Heart left ventricle (tissue), 16 donors: Measurements from ENCODE around the gene MN1. TPM values are rescaled to one million over a fixed set of nuclear protein-coding genes. Genes with fewer than 3 reads are reported as not detected.
"Not testable (repeated sequence)": the region's sequence is repeated elsewhere in the genome, so short reads cannot be mapped to it uniquely, and the experiment has no call there.

Source experiments
- ATAC-seq, 4 donors: fragments of 200-7000 bp; cut with Tn5 transposase; one replicate each; pipeline ENCODE4 v1.9.1; 2020 to 2022; ENCODE audit warnings: moderate library complexity in 4 of 4, mild to moderate bottlenecking in 3 of 4, moderate number of reproducible peaks in 1 of 4
- DNase-seq, 5 donors: peaks; one replicate each; pipeline ENCODE4 v3.0.0-alpha.2; 2020
- H3K27ac ChIP-seq, 12 donors: fragments of 200-600 bp; sonication (generic) in 4 of 12; one replicate each; pipeline versions ENCODE4 v1.5.0 to v1.8.0; 2016 to 2022; ENCODE audit warnings: mild to moderate bottlenecking in 2 of 12
- H3K27me3 ChIP-seq, 9 donors: fragments of 200-600 bp; sonication (generic) in 2 of 9; one replicate each; pipeline versions ENCODE4 v1.5.1 to v1.8.0; 2016 to 2022; ENCODE audit warnings: mild to moderate bottlenecking in 3 of 9
- H3K36me3 ChIP-seq, 9 donors: fragments of 200-600 bp; sonication (generic) in 2 of 9; one replicate each; pipeline versions ENCODE4 v1.5.0 to v1.8.0; 2018 to 2022; ENCODE audit warnings: mild to moderate bottlenecking in 2 of 9
- H3K4me1 ChIP-seq, 12 donors: fragments of 200-600 bp; sonication (generic) in 4 of 12; one replicate each; pipeline versions ENCODE4 v1.5.0 to v1.8.0; 2016 to 2022; ENCODE audit warnings: mild to moderate bottlenecking in 3 of 12
- H3K4me3 ChIP-seq, 12 donors: fragments of 200-600 bp; sonication (generic) in 4 of 12; one replicate each; pipeline versions ENCODE4 v1.5.0 to v1.8.0; 2017 to 2022; ENCODE audit warnings: mild to moderate bottlenecking in 9 of 12, moderate library complexity in 4 of 12
- H3K9me3 ChIP-seq, 12 donors: fragments of 200-600 bp; sonication (generic) in 4 of 12; one replicate each; pipeline versions ENCODE4 v1.5.0 to v1.8.0; 2016 to 2022; ENCODE audit warnings: mild to moderate bottlenecking in 1 of 12
- CTCF ChIP-seq, 12 donors: fragments of 200-600 bp; sonication (generic) in 4 of 12; IDR thresholded peaks; one replicate each; pipeline versions ENCODE4 v1.5.0 to v1.8.0; 2018 to 2022; ENCODE audit warnings: antibody characterized with exemption in 12 of 12, mild to moderate bottlenecking in 5 of 12
- POLR2A ChIP-seq, 2 donors: fragments of 450-650 bp; IDR thresholded peaks; one replicate each; pipeline ENCODE4 v1.6.1; 2017; ENCODE audit warnings: antibody characterized with exemption in 2 of 2, mild to moderate bottlenecking in 2 of 2, moderate library complexity in 2 of 2
- WGBS, 4 donors: extraction: QIAGEN DNeasy Blood & Tissue Kit in 2 of 4; methylation state at CpG; one replicate each; pipeline versions ENCODE4 v1.1.5 to v1.1.7; 2013 to 2018; 5-methylcytosine and 5-hydroxymethylcytosine counted together
- intact Hi-C, 10 donors: fragments of 100-400 bp; cut with DNase I; formaldehyde crosslinking; loops; one replicate each; pipeline versions ENCODE4 v1.11.1 to v1.14.2; 2022
- polyA plus RNA-seq, 2 donors: library from polyadenylated mRNA; stranded (reverse); fragments of 200-250 nt; gene quantifications; one replicate each; pipeline ENCODE4 v1.2.3, GENCODE V29; 2013
- total RNA-seq, 9 donors: library from RNA; depleted of rRNA in 2 of 9; stranded (reverse); fragments of >200 nt in 2 of 9; fragmentation: NEBNext Ultra II Directional in 3 of 9; extraction: Animal tissue kit (Norgen Biotek cat#: 25700) in 3 of 9; gene quantifications; one replicate each; pipeline versions ENCODE4 v1.1.0 to v1.2.4, GENCODE V29; 2016 to 2023
- donor health status: ischemic (EF 13 %, LVEDD 7.1; RV severe dilation, severe dysfunction).
- donor health status: healthy with polysubstance abuse.
- donor health status: DM: no; HTN: yes; CAD: no.
- donor health status: DM: no; HTN: no; CAD: no.
- donor health status: ischemic (EF 25% LVEDD 6.9; RV normal size, moderate dysfunction).
- donor health status: ischemic (EF 25% LVEDD 5.7; RV mildly dilated, moderate dysfunction).
- donor health status: healthy.
- donor health status: DM: yes; HTN: yes; CAD: no.
- donor health status: ischemic (EF 35%, LVEDD 5.7; RV mildly dilated, moderate dysfunction).
- donor health status: nonischemic (EF 11% LVEDD 7.7; RV severe dilation, severe dysfunction).
- donor health status: DM: yes; HTN: yes; CAD: no.
- donor health status: PGD.
- donor health status: ischemic (EF 29% LVEDD 5.4; RV normal size, mild dysfunction).
- donor health status: nonischemic (EF 23%, LVEDD 6.1; RV moderate dilation, normal function).

The MN1 gene
- total and polyA plus RNA-seq, 11 donors: 1.7 to 10.3 (median 4.9) TPM

- DNase-seq: no peak
- TF ChIP-seq CTCF (IDR thresholded peaks at IDR 0.05) (no peak), POLR2A (IDR thresholded peaks at IDR 0.05) (no peak)
- Histone ChIP-seq H3K9me3 (peaks cover 0 to 5% (median 0%) of the 10 kb centered on the region in 12 donors), H3K36me3 (peaks cover 0 to 4% (median 0%) of the 10 kb centered on the region in 9 donors), H3K27ac (no peak overlapping the region), H3K4me1 (peaks cover 0 to 24% (median 18%) of the 10 kb centered on the region in 12 donors), H3K4me3 (no peak overlapping the region), H3K27me3 (peaks cover 0 to 5% (median 0%) of the 10 kb centered on the region in 9 donors)
- WGBS, 4 donors: 97 to 98% (median 98%) methylated on average over 7 of the region's 7 CpGs
- intact Hi-C loops: no loop called here
- ATAC-seq: no peak
Measured at GRCh38 chr22:27745809-27746208, 55.7 kb downstream of the MN1 start.

- intact Hi-C loops: no loop called here
- Histone ChIP-seq H3K36me3 (peaks cover 0 to 4% (median 0%) of the 10 kb centered on the region in 9 donors), H3K4me3 (no peak overlapping the region), H3K27me3 (peaks cover 0 to 5% (median 0%) of the 10 kb centered on the region in 9 donors), H3K27ac (no peak overlapping the region), H3K9me3 (peaks cover 0 to 11% (median 0%) of the 10 kb centered on the region in 12 donors), H3K4me1 (peaks cover 0 to 18% (median 12%) of the 10 kb centered on the region in 12 donors)
- DNase-seq: no peak
- ATAC-seq: no peak
- 82 to 89% (median 84%) methylated on average over 2 to 4 of the region's 4 CpGs for WGBS, 4 donors
- no peak for TF ChIP-seq CTCF (IDR thresholded peaks at IDR 0.05)
Measured at GRCh38 chr22:27745154-27745553, 56.4 kb downstream of the MN1 start.

- H3K27me3 ChIP-seq, H3K4me3 ChIP-seq, intact Hi-C loops, H3K4me1 ChIP-seq, H3K27ac ChIP-seq, DNase-seq, ATAC-seq, H3K36me3 ChIP-seq: not testable (repeated sequence)
- WGBS, 4 donors: 57 to 73% (median 67%) methylated on average over 13 to 15 of the region's 15 CpGs
- H3K9me3 ChIP-seq: peaks cover 0 to 12% (median 0%) of the 10 kb centered on the region in 12 donors
Measured at GRCh38 chr22:27744078-27744477, 57.5 kb downstream of the MN1 start.

GRCh38 chr22:27740202-27740748 is 61.3 kb downstream of the MN1 start:
- Histone ChIP-seq H3K4me1 (no peaks in the 10 kb centered on the region), H3K27ac (no peak overlapping the region), H3K9me3 (peaks cover 0 to 26% (median 5%) of the 10 kb centered on the region in 12 donors), H3K36me3 (no peaks in the 10 kb centered on the region), H3K27me3 (peaks cover 0 to 5% (median 0%) of the 10 kb centered on the region in 9 donors), H3K4me3 (no peak overlapping the region)
- intact Hi-C loops: no loop called here
- 77 to 92% (median 90%) methylated on average over 3 of the region's 3 CpGs for WGBS, 4 donors
- no peak for TF ChIP-seq POLR2A (IDR thresholded peaks at IDR 0.05)
- no peak for TF ChIP-seq CTCF (IDR thresholded peaks at IDR 0.05)
- no peak for ATAC-seq
- DNase-seq: no peak

GRCh38 chr22:27737521-27737920 is 64.0 kb downstream of the MN1 start:
- Histone ChIP-seq H3K27ac (no peak overlapping the region), H3K9me3 (peaks cover 0 to 26% (median 5%) of the 10 kb centered on the region in 12 donors), H3K36me3 (no peaks in the 10 kb centered on the region), H3K4me1 (no peaks in the 10 kb centered on the region), H3K4me3 (no peak overlapping the region), H3K27me3 (peaks cover 0 to 5% (median 0%) of the 10 kb centered on the region in 9 donors)
- 90 to 96% (median 95%) methylated on average over 4 of the region's 4 CpGs for WGBS, 4 donors
- ATAC-seq: no peak
- TF ChIP-seq POLR2A (IDR thresholded peaks at IDR 0.05) (no peak), CTCF (IDR thresholded peaks at IDR 0.05) (no peak)
- DNase-seq: no peak
- intact Hi-C loops: no loop called here
